Parathyroid adenoma (tissue), 2 donors: ENCODE results near the gene CSF2.

Experiments used
- H2AFZ ChIP-seq: fragments of 300-600 bp; sonication (generic); one replicate; pipeline ENCODE4 v1.7.0; 2017; ENCODE audit warnings: antibody characterized with exemption, mild to moderate bottlenecking
- H3K27ac ChIP-seq: fragments of 300-600 bp; sonication (generic); one replicate; pipeline ENCODE4 v1.7.0; 2017
- H3K27me3 ChIP-seq: fragments of 300-600 bp; sonication (generic); one replicate; pipeline ENCODE4 v1.7.0; 2017; ENCODE audit warnings: low read length; ENCODE audit not compliant: control insufficient read depth, insufficient read depth
- H3K36me3 ChIP-seq: fragments of 300-600 bp; sonication (generic); one replicate; pipeline ENCODE4 v1.7.0; 2017; ENCODE audit warnings: low read length; ENCODE audit not compliant: control insufficient read depth, insufficient read depth
- H3K4me1 ChIP-seq: fragments of 300-600 bp; sonication (generic); one replicate; pipeline ENCODE4 v1.7.0; 2017; ENCODE audit warnings: control low read depth
- H3K4me2 ChIP-seq: fragments of 300-600 bp; sonication (generic); one replicate; pipeline ENCODE4 v1.7.0; 2017; ENCODE audit warnings: low read length
- H3K4me3 ChIP-seq: fragments of 300-600 bp; sonication (generic); one replicate; pipeline ENCODE4 v1.7.0; 2017; ENCODE audit warnings: low read depth, low read length
- H3K79me2 ChIP-seq: fragments of 300-600 bp; sonication (generic); one replicate; pipeline ENCODE4 v1.7.0; 2017; ENCODE audit warnings: control low read depth
- H3K9ac ChIP-seq: fragments of 300-600 bp; sonication (generic); one replicate; pipeline ENCODE4 v1.7.0; 2017; ENCODE audit warnings: mild to moderate bottlenecking
- H3K9me3 ChIP-seq: fragments of 300-600 bp; sonication (generic); one replicate; pipeline ENCODE4 v1.7.0; 2017; ENCODE audit warnings: low read length; ENCODE audit not compliant: control insufficient read depth
- CTCF ChIP-seq: fragments of 300-600 bp; sonication (generic); IDR thresholded peaks from one replicate; pipeline ENCODE4 v1.7.0; 2017; ENCODE audit warnings: antibody characterized with exemption, mild to moderate bottlenecking
- donor health status: primary hyperparathyroidism.

CSF2 gene

DNA sequence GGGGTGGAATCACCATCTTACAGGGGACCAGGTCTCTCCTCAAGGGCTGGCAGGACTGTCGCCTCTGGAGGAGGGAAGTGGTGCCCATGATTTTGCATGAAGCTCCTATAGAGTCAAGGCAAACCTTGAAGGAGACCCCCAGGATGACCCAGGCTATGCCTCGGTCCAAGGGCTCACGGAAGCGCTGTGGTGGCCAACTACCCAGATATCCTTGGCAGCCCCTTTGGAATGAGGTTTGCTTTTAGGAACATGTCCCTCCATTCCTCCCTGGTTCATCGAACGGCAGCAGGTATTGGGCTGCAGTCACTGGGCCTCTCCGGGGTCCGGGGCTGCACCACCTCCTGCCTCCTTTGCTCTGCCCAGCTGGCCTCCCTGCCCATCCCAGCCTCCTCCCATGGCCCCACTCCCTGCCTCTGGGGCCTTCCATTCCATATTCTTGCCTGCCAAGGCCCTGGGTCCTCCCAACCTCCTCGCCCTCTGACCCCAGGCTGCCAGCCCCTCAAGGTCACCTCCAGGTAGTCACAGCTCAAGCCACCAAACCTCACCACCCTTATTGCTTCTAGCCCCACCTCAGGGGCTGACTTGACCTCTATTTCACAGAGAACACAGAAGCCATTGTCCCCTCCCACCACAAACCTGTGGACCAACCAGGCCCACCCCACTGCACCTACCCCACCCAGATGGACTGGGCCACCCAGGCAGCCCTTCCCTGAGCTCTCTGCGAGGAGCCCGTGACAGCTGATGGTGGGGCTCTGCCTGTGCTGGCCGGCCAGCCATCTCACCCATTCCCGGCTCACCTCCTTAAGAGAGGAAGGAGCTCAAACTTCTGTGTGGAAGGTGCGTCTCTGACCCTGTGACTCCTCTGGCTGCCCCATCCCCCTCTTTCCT is 16.7 kb upstream of the CSF2 start:
- Histone ChIP-seq H3K9me3 (no peaks in the 10 kb centered on the region), H3K27me3 (no peaks in the 10 kb centered on the region), H3K4me2 (no peak overlapping the region), H3K36me3 (no peaks in the 10 kb centered on the region), H3K27ac (no peak overlapping the region), H3K79me2 (no peaks in the 10 kb centered on the region), H3K9ac (no peak overlapping the region), H3K4me3 (no peak overlapping the region), H2AFZ (no peak overlapping the region), H3K4me1 (no peaks in the 10 kb centered on the region)
- TF ChIP-seq CTCF = no peak

- no peak overlapping the region for H3K4me3 ChIP-seq
- no peak overlapping the region for H3K9ac ChIP-seq
- H3K4me2 ChIP-seq = no peak overlapping the region
- H3K27ac ChIP-seq = no peak overlapping the region
- H3K4me1 ChIP-seq = no peaks in the 10 kb centered on the region
- no peaks in the 10 kb centered on the region for H3K79me2 ChIP-seq
- no peaks in the 10 kb centered on the region for H3K9me3 ChIP-seq
- no peaks in the 10 kb centered on the region for H3K27me3 ChIP-seq
- TF ChIP-seq CTCF = no peak
- no peak overlapping the region for H2AFZ ChIP-seq
- H3K36me3 ChIP-seq = no peaks in the 10 kb centered on the region
Measured at GRCh38 chr5:132057498-132058255, 15.9 kb upstream of the CSF2 start.

DNA sequence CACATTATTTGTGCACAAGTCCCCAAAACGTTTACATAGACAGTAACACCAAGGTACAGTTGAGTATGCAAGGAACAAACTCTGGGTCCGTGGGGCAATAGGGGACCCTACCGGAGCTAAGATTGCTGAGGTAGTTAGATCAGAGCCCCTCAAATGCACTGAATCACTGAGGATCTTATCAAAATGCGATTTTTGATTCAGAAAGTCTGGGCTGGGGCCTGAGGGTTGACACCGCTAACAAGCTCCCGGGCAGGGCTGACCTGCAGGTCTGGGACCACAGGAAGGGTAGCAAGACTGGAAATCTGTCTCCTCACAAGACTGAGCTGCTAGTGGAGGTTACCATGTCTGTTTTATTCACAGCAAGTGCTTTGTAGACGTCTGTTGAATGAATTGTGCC is 14.9 kb upstream of the CSF2 start:
- Histone ChIP-seq H3K4me3 (no peak overlapping the region), H3K4me2 (no peak overlapping the region), H2AFZ (no peak overlapping the region), H3K9ac (no peak overlapping the region), H3K27ac (no peak overlapping the region), H3K4me1 (no peaks in the 10 kb centered on the region), H3K9me3 (no peaks in the 10 kb centered on the region), H3K79me2 (no peaks in the 10 kb centered on the region), H3K27me3 (no peaks in the 10 kb centered on the region), H3K36me3 (no peaks in the 10 kb centered on the region)
- TF ChIP-seq CTCF = no peak

DNA sequence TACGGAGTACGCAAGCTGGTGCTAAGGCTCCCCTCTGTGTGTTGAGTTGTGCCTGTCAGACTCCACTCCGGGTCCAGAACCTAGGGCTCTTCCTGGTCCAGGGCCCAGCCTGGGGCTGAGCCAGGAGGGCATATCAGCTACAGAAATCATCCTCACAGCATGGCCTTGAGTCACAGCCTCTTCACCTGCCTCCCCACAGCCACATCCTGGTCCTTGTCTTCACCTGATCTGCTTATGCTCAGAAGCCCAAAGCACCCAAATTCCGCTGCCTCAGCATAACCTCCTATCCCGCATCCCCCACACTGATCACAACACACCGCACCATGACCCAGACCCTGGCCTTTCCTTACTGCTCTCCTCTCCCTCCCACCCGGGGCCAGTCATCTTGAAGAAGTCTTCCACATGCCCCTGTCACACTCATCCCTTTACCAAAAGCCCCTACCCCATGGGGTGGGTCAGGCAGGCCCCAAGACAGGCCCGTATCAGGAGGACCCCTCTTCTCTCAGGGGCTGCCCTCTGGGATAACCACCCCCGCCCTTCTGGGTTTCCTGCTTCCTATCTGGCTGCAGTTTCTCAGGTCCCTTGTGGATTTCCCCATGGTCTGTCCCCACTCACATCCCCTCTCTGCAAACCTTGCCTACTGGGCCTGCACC is 14.4 kb upstream of the CSF2 start:
- H3K79me2 ChIP-seq = no peaks in the 10 kb centered on the region
- H3K4me2 ChIP-seq = no peak overlapping the region
- H3K9ac ChIP-seq = no peak overlapping the region
- H3K27me3 ChIP-seq = no peaks in the 10 kb centered on the region
- H3K36me3 ChIP-seq = no peaks in the 10 kb centered on the region
- H3K27ac ChIP-seq = no peak overlapping the region
- H2AFZ ChIP-seq = no peak overlapping the region
- no peak overlapping the region for H3K4me3 ChIP-seq
- H3K4me1 ChIP-seq = no peaks in the 10 kb centered on the region
- H3K9me3 ChIP-seq = no peaks in the 10 kb centered on the region
- TF ChIP-seq CTCF = no peak
